DMS153 (cell line): ENCODE measurements around the gene LRRC70.
"Not testable (repeated sequence)": the region's sequence is repeated elsewhere in the genome, so short reads cannot be mapped to it uniquely, and the experiment has no call there.

Experiments
- DNase-seq: peaks from one replicate; lab custom pipeline; 2025; lab: John Stamatoyannopoulos, UW

Gene LRRC70

GRCh38 chr5:62578540-62578939 is at the start of gene LRRC70:
Gene LRRC70 (plus strand): TSS chr5:62578819. CDS start chr5:62579439, 620 bp downstream.
- DNase-seq: no peak

GRCh38 chr5:62533597-62533996 is 45.0 kb upstream of the LRRC70 start:
- no peak for DNase-seq

GRCh38 chr5:62534461-62535236 is 44.0 kb upstream of the LRRC70 start:
- DNase-seq: no peak

GRCh38 chr5:62536232-62536631 is 42.4 kb upstream of the LRRC70 start:
- DNase-seq: no peak

- no peak for DNase-seq
Observed at GRCh38 chr5:62536783-62537182, 41.8 kb upstream of the LRRC70 start.

GRCh38 chr5:62538017-62538942 is 40.3 kb upstream of the LRRC70 start:
- no peak for DNase-seq

GRCh38 chr5:62542720-62543119 is 35.9 kb upstream of the LRRC70 start:
- DNase-seq: no peak

- no peak for DNase-seq
Observed at GRCh38 chr5:62547945-62548630, 30.5 kb upstream of the LRRC70 start.

GRCh38 chr5:62550103-62550502 is 28.5 kb upstream of the LRRC70 start:
- DNase-seq: no peak

GRCh38 chr5:62555930-62556329 is 22.7 kb upstream of the LRRC70 start:
- DNase-seq: no peak

GRCh38 chr5:62558941-62559340 is 19.7 kb upstream of the LRRC70 start:
- DNase-seq: no peak

GRCh38 chr5:62560786-62561185 is 17.8 kb upstream of the LRRC70 start:
- no peak for DNase-seq

- DNase-seq: no peak
Observed at GRCh38 chr5:62561896-62562295, 16.7 kb upstream of the LRRC70 start.

- DNase-seq: no peak
Observed at GRCh38 chr5:62562867-62563266, 15.8 kb upstream of the LRRC70 start.

GRCh38 chr5:62564101-62564500 is 14.5 kb upstream of the LRRC70 start:
- no peak for DNase-seq

GRCh38 chr5:62565740-62566139 is 12.9 kb upstream of the LRRC70 start:
- not testable (repeated sequence) for DNase-seq

GRCh38 chr5:62568143-62568542 is 10.5 kb upstream of the LRRC70 start:
- DNase-seq: no peak

- DNase-seq: no peak
Observed at GRCh38 chr5:62568800-62569432, 9.7 kb upstream of the LRRC70 start.

GRCh38 chr5:62569470-62569869 is 9.1 kb upstream of the LRRC70 start:
- DNase-seq: no peak

- DNase-seq: no peak
Observed at GRCh38 chr5:62572918-62573514, 5.6 kb upstream of the LRRC70 start.

- DNase-seq: no peak
Observed at GRCh38 chr5:62574599-62574998, 4.0 kb upstream of the LRRC70 start.

GRCh38 chr5:62575066-62575465 is 3.6 kb upstream of the LRRC70 start:
- no peak for DNase-seq
